Measurements from ENCODE around the gene NEK10. TPM values are rescaled to one million over a fixed set of nuclear protein-coding genes. Genes with fewer than 3 reads are reported as not detected.

Gene NEK10
- total RNA-seq, 4 donors from 2014 or later = 0.29 to 12.4 (median 0.61) TPM

DNA sequence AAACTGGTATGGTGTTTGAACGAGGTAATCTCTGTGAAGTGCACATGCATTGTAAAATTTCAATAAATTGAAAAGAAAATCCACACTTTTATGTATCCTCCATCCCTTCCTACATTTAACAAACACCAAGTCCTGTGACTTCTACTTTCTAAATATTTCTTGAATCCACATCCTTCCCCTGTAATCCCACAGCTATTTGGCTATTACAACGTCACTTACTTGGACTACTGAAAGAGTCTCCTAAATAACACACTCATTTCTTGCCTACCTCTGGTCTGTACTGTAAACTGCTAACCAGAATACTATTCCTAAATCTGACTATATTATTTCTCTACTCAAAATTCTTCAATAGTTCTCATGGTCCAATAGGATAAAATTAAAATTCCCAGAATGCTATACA lies 176.1 kb downstream of the NEK10 start:
- TF ChIP-seq, protein P1, sequence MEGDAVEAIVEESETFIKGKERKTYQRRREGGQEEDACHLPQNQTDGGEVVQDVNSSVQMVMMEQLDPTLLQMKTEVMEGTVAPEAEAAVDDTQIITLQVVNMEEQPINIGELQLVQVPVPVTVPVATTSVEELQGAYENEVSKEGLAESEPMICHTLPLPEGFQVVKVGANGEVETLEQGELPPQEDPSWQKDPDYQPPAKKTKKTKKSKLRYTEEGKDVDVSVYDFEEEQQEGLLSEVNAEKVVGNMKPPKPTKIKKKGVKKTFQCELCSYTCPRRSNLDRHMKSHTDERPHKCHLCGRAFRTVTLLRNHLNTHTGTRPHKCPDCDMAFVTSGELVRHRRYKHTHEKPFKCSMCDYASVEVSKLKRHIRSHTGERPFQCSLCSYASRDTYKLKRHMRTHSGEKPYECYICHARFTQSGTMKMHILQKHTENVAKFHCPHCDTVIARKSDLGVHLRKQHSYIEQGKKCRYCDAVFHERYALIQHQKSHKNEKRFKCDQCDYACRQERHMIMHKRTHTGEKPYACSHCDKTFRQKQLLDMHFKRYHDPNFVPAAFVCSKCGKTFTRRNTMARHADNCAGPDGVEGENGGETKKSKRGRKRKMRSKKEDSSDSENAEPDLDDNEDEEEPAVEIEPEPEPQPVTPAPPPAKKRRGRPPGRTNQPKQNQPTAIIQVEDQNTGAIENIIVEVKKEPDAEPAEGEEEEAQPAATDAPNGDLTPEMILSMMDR (IDR thresholded peaks at IDR 0.05) = no peak
- no peak for TF ChIP-seq POLR2A (IDR thresholded peaks at IDR 0.05)
- H3K27ac ChIP-seq = no peak overlapping the region
- H3K4me1 ChIP-seq = no peaks in the 10 kb centered on the region
- WGBS, 2 donors = 61 to 66% methylated on average over 2 of the region's 2 CpGs
- no peak overlapping the region for H3K4me3 ChIP-seq
- DNase-seq = no peak
- H3K27me3 ChIP-seq = no peaks in the 10 kb centered on the region
- no peaks in the 10 kb centered on the region for H3K9me3 ChIP-seq
- H3K36me3 ChIP-seq = no peaks in the 10 kb centered on the region
- intact Hi-C loops (cut with DNase I) = no loop called here

DNA sequence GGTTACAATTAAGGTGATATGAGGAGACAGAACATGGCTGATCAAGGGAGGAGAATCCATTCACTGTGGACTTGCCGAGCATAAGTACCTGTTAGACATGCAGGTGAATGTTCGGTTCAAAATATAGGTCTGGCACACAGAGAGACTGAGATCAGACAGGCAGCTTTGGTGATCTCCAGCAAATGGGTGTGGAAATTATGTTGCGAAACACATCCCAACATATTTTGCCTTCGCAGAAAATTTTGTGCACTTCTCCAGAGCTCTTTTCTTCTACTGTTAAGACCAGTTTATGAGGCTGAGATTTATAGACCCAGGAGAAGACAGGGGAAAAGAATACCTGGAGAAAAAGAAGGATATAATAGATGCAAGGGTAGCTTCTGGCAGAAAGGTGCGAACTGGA lies 183.2 kb downstream of the NEK10 start:
- Histone ChIP-seq H3K36me3 (no peaks in the 10 kb centered on the region), H3K4me1 (no peaks in the 10 kb centered on the region), H3K27ac (no peak overlapping the region), H3K4me3 (no peak overlapping the region), H3K27me3 (no peaks in the 10 kb centered on the region), H3K9me3 (no peaks in the 10 kb centered on the region)
- TF ChIP-seq, protein P1 (IDR thresholded peaks at IDR 0.05) = no peak
- no peak for TF ChIP-seq POLR2A (IDR thresholded peaks at IDR 0.05)
- no peak for DNase-seq
- intact Hi-C loops (cut with DNase I) = no loop called here
- WGBS, 2 donors = 78 to 82% methylated on average over 5 of the region's 5 CpGs

DNA sequence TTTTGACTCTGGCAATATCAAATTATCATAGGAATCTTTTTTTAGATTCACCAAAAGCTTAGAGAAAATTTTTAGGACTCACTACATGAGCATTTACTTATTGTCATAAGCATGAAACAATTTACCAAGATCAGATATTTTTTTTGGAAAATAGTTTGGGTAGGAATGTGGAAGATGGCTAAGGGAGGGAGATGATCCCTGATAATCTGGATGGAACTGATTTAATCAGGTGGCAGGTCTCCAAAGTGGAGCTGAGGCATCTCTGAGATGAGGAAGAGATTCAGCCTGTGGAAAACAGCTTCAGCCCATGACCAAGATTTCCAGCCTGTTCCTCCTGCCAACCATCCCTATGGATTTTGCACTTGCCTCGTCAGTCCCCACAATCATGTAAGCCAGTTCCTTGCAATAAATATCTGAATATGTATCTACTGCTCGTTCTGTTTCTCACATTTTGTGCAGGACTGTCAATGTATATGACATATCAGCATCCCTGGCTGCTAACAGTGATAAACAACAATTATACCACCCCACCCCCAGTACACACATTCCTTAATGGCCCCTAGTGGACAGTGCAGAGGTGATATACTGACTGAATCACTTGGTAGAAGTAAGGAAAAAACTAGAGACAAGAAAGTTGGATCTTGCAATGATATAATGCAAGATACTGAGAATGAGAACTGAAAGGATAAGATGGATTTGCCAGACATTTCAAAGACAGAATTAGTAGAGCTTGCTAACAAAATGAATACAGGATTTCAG lies 183.8 kb downstream of the NEK10 start:
- DNase-seq = no peak
- H3K27ac ChIP-seq = no peak overlapping the region
- no peak overlapping the region for H3K4me3 ChIP-seq
- H3K4me1 ChIP-seq = no peaks in the 10 kb centered on the region
- no peak for TF ChIP-seq POLR2A (IDR thresholded peaks at IDR 0.05)
- TF ChIP-seq, protein P1 (IDR thresholded peaks at IDR 0.05) = no peak
- 62 to 64% methylated on average over 2 of the region's 2 CpGs for WGBS, 2 donors
- no peaks in the 10 kb centered on the region for H3K9me3 ChIP-seq
- intact Hi-C loops (cut with DNase I) = no loop called here
- H3K36me3 ChIP-seq = no peaks in the 10 kb centered on the region
- no peaks in the 10 kb centered on the region for H3K27me3 ChIP-seq

DNA sequence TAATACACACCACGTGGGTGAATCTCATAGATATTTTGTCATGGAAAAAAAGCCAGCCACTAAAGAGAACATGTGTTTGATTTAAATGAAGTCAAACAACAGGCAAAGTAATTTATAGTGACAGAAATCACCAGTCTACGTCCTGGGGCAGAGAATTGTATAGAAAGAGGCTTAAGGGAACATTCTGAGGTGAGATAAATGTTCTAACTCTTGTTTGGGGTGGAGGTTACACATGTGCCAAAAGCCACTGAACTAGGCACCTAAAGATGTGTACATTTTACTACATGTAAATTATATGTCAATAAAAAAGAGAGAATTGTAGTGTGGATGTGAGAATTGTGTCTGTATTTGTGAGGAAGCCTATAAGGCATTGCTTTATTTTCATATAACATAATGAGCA lies 184.9 kb downstream of the NEK10 start:
- TF ChIP-seq, protein P1 (IDR thresholded peaks at IDR 0.05) = no peak
- TF ChIP-seq POLR2A (IDR thresholded peaks at IDR 0.05) = no peak
- Histone ChIP-seq H3K36me3 (no peaks in the 10 kb centered on the region), H3K27me3 (no peaks in the 10 kb centered on the region), H3K4me3 (no peak overlapping the region), H3K4me1 (no peaks in the 10 kb centered on the region), H3K9me3 (no peaks in the 10 kb centered on the region), H3K27ac (no peak overlapping the region)
- WGBS, 2 donors = 29 to 32% methylated on average over 2 of the region's 2 CpGs
- DNase-seq = no peak
- intact Hi-C loops (cut with DNase I) = no loop called here

DNA sequence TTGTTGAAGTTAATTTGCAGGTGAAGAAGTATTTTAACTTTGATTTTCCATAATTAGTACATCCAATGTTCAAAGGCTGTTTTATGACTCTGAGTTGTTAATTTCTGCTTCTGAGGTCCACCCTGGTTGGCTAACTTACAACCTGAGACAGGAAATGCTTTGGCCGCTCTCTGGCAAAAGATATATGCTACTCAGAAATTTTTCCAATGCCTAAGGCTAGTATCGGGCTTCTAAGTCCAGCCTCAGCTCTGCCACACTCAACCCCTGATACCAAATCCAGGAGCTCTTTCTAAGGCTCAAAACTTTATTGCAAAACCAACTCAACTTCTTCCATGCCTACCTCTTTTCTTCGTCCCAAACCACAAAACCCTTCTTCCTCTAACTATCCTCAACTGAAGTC lies 192.9 kb downstream of the NEK10 start:
- H3K36me3 ChIP-seq = no peaks in the 10 kb centered on the region
- TF ChIP-seq POLR2A (IDR thresholded peaks at IDR 0.05) = no peak
- TF ChIP-seq, protein P1 (IDR thresholded peaks at IDR 0.05) = no peak
- H3K4me1 ChIP-seq = no peaks in the 10 kb centered on the region
- H3K9me3 ChIP-seq = no peaks in the 10 kb centered on the region
- H3K27me3 ChIP-seq = no peaks in the 10 kb centered on the region
- H3K27ac ChIP-seq = no peak overlapping the region
- 78 to 80% methylated on average over 3 of the region's 3 CpGs for WGBS, 2 donors
- DNase-seq = no peak
- no peak overlapping the region for H3K4me3 ChIP-seq
- intact Hi-C loops (cut with DNase I) = no loop called here
